OCI-LY7 (cell line): ENCODE results near the gene ENTPD6.

Experiments used
- CTCF ChIP-seq: fragments of 200-600 bp; sonication (generic); conservative IDR thresholded peaks from 2 replicates; pipeline ENCODE4 v1.5.1; 2014; ENCODE audit warnings: mild to moderate bottlenecking, antibody characterized with exemption, low read length, moderate library complexity, mixed read lengths
- EZH2phosphoT487 ChIP-seq: fragments of 200-600 bp; sonication (generic); IDR thresholded peaks from 2 replicates; pipeline ENCODE4 v1.6.1; 2018; ENCODE audit warnings: low read depth, borderline replicate concordance, mild to moderate bottlenecking, mixed run types, antibody characterized with exemption, low read length, moderate library complexity, mixed read lengths

GRCh38 chr20:25160467-25160866, 35.0 kb upstream of the ENTPD6 start:
- TF ChIP-seq CTCF (no peak), EZH2phosphoT487 (no peak)
